H9 (cell line): ENCODE measurements around the gene CAMTA1. TPM values are rescaled to one million over a fixed set of nuclear protein-coding genes. Genes with fewer than 3 reads are reported as not detected.

Experiments used
- DNase-seq: peaks from one replicate; pipeline ENCODE4 v3.0.0-alpha.2; 2017
- H2AFZ ChIP-seq: one replicate; pipeline ENCODE4 v1.6.1; 2013; ENCODE audit warnings: mild to moderate bottlenecking, low read length, control low read depth, moderate library complexity
- H2AK5ac ChIP-seq: 2 replicates; pipeline ENCODE4 v1.6.1; 2013; ENCODE audit warnings: low read length, control low read depth, mixed read lengths; ENCODE audit not compliant: insufficient read length
- H2BK120ac ChIP-seq: one replicate; pipeline ENCODE4 v1.6.1; 2013; ENCODE audit warnings: low read depth, mild to moderate bottlenecking, low read length, control low read depth, inconsistent platforms; ENCODE audit not compliant: poor library complexity, severe bottlenecking
- H2BK12ac ChIP-seq: 2 replicates; pipeline ENCODE4 v1.6.1; 2013; ENCODE audit warnings: low read length, control low read depth, mixed read lengths, low read depth; ENCODE audit not compliant: insufficient read length
- H2BK15ac ChIP-seq: 2 replicates; pipeline ENCODE4 v1.6.1; 2013; ENCODE audit warnings: low read depth, low read length, control low read depth
- H2BK20ac ChIP-seq: one replicate; pipeline ENCODE4 v1.6.1; 2013; ENCODE audit warnings: low read depth, mild to moderate bottlenecking, low read length, control low read depth, inconsistent platforms; ENCODE audit not compliant: poor library complexity, severe bottlenecking
- H2BK5ac ChIP-seq: 2 replicates; pipeline ENCODE4 v1.6.1; 2013; ENCODE audit warnings: low read length, control low read depth, mixed read lengths; ENCODE audit not compliant: insufficient read length
- H3K14ac ChIP-seq: 2 replicates; pipeline ENCODE4 v1.6.1; 2013; ENCODE audit warnings: low read length, control low read depth; ENCODE audit not compliant: insufficient read depth
- H3K18ac ChIP-seq: 2 replicates; pipeline ENCODE4 v1.6.1; 2013; ENCODE audit warnings: low read depth, mild to moderate bottlenecking, mixed read lengths, low read length, control low read depth; ENCODE audit not compliant: insufficient read length
- H3K23ac ChIP-seq: 2 replicates; pipeline ENCODE4 v1.6.1; 2013; ENCODE audit warnings: low read length, control low read depth, mixed read lengths, low read depth; ENCODE audit not compliant: insufficient read length
- H3K23me2 ChIP-seq: 2 replicates; pipeline ENCODE4 v1.6.1; 2013; ENCODE audit warnings: low read depth, mild to moderate bottlenecking, mixed read lengths, low read length, control low read depth; ENCODE audit not compliant: insufficient read length, poor library complexity, severe bottlenecking
- H3K27ac ChIP-seq: 2 replicates; pipeline ENCODE4 v1.5.1; 2013; ENCODE audit warnings: low read length, control low read depth, mixed read lengths, low read depth; ENCODE audit not compliant: insufficient read length
- H3K27me3 ChIP-seq: 2 replicates; pipeline ENCODE4 v1.6.1; 2013; ENCODE audit warnings: low read length, control low read depth, inconsistent platforms; ENCODE audit not compliant: insufficient read depth
- H3K4ac ChIP-seq: 2 replicates; pipeline ENCODE4 v1.6.1; 2013; ENCODE audit warnings: low read depth, mild to moderate bottlenecking, control low read depth, inconsistent platforms, low read length, moderate library complexity
- H3K4me1 ChIP-seq: 2 replicates; pipeline ENCODE4 v1.6.1; 2013; ENCODE audit warnings: low read length, control low read depth, inconsistent platforms; ENCODE audit not compliant: insufficient read depth
- H3K4me2 ChIP-seq: 2 replicates; pipeline ENCODE4 v1.6.1; 2013; ENCODE audit warnings: low read length, control low read depth, mixed read lengths; ENCODE audit not compliant: insufficient read length, insufficient read depth
- H3K56ac ChIP-seq: 2 replicates; pipeline ENCODE4 v1.6.1; 2013; ENCODE audit warnings: low read depth, mild to moderate bottlenecking, mixed read lengths, low read length, control low read depth; ENCODE audit not compliant: insufficient read length
- H3K79me1 ChIP-seq: 2 replicates; pipeline ENCODE4 v1.6.1; 2013; ENCODE audit warnings: low read depth, mild to moderate bottlenecking, moderate library complexity, low read length, control low read depth, inconsistent platforms; ENCODE audit not compliant: insufficient read depth, poor library complexity, severe bottlenecking
- H3K79me2 ChIP-seq: 2 replicates; pipeline ENCODE4 v1.6.1; 2013; ENCODE audit warnings: low read length, control low read depth, inconsistent platforms; ENCODE audit not compliant: insufficient read depth
- H3K9ac ChIP-seq: 2 replicates; pipeline ENCODE4 v1.6.1; 2013; ENCODE audit warnings: low read length, control low read depth, mixed read lengths; ENCODE audit not compliant: insufficient read length; ENCODE audit errors: extremely low read depth
- H3K9me3 ChIP-seq: one replicate; pipeline ENCODE4 v1.6.1; 2013; ENCODE audit warnings: low read depth, low read length, inconsistent platforms; ENCODE audit not compliant: control insufficient read depth
- H3T11ph ChIP-seq: one replicate; pipeline ENCODE4 v1.6.1; 2013; ENCODE audit warnings: mild to moderate bottlenecking, low read length, control low read depth, inconsistent platforms
- H4K20me1 ChIP-seq: one replicate; pipeline ENCODE4 v1.6.1; 2013; ENCODE audit not compliant: control insufficient read depth, insufficient read length, insufficient read depth
- H4K5ac ChIP-seq: 2 replicates; pipeline ENCODE4 v1.6.1; 2013; ENCODE audit warnings: low read depth, mild to moderate bottlenecking, mixed read lengths, low read length, control low read depth; ENCODE audit not compliant: insufficient read length
- H4K8ac ChIP-seq: replicated peaks from 2 replicates; pipeline ENCODE4 v1.6.1; 2013; ENCODE audit warnings: low read length, control low read depth, mixed read lengths, low read depth; ENCODE audit not compliant: insufficient read length
- H4K91ac ChIP-seq: 2 replicates; pipeline ENCODE4 v1.6.1; 2013; ENCODE audit warnings: low read depth, mild to moderate bottlenecking, moderate library complexity, mixed read lengths, low read length, control low read depth; ENCODE audit not compliant: insufficient read length
- H3K27ac Mint-ChIP-seq, 3 experiments: 2 replicates in 2 of 3; 3 replicates in 1 of 3; pipeline ENCODE4 v1.8.0; 2020 to 2021; ENCODE audit warnings: mixed read lengths in 3 of 3, mild to moderate bottlenecking in 1 of 3, moderate library complexity in 1 of 3
- H3K27me3 Mint-ChIP-seq: 2 replicates; pipeline ENCODE4 v1.8.0; 2021; ENCODE audit warnings: low read depth, mild to moderate bottlenecking, moderate library complexity, mixed read lengths
- H3K36me3 Mint-ChIP-seq, 3 experiments: 2 replicates in 2 of 3; 3 replicates in 1 of 3; pipeline ENCODE4 v1.8.0; 2020 to 2021; ENCODE audit warnings: low read depth in 3 of 3, mixed read lengths in 3 of 3; ENCODE audit not compliant: insufficient read depth in 1 of 3
- H3K4me1 Mint-ChIP-seq, 2 experiments: 2 replicates each; pipeline ENCODE4 v1.8.0; 2020; ENCODE audit warnings: mixed read lengths in 2 of 2
- H3K4me3 Mint-ChIP-seq, 2 experiments: 2 replicates in 1 of 2; 3 replicates in 1 of 2; pipeline ENCODE4 v1.8.0; 2020 to 2021; ENCODE audit warnings: mild to moderate bottlenecking in 2 of 2, mixed read lengths in 2 of 2, moderate library complexity in 1 of 2
- H3K9me3 Mint-ChIP-seq, 2 experiments: 2 replicates in 1 of 2; 3 replicates in 1 of 2; pipeline ENCODE4 v1.8.0; 2020; ENCODE audit warnings: mild to moderate bottlenecking in 2 of 2, mixed read lengths in 2 of 2, moderate library complexity in 1 of 2
- CTCF ChIP-seq: fragments of 200-600 bp; sonication (generic); conservative IDR thresholded peaks from 3 replicates; pipeline ENCODE4 v1.8.0; 2021; ENCODE audit warnings: antibody characterized with exemption, mild to moderate bottlenecking
- WGBS: extraction: QIAGEN DNeasy Blood & Tissue Kit; methylation state at CpG from one replicate; pipeline ENCODE4 v1.1.7; 2013; ENCODE audit warnings: missing lambda C conversion rate, low lambda C conversion rate, mixed read lengths; ENCODE audit not compliant: insufficient read length; ENCODE audit errors: extremely low coverage; 5-methylcytosine and 5-hydroxymethylcytosine counted together
- total RNA-seq: library from RNA; stranded (reverse); gene quantifications from 2 replicates; pipeline ENCODE4 v1.2.1, GENCODE V29; 2021

The CAMTA1 gene
- total RNA-seq, 1 experiment from 2014 or later = 115 TPM

- Histone ChIP-seq H2BK12ac (no peak overlapping the region), H3T11ph (no peak overlapping the region), H4K20me1 (no peaks in the 10 kb centered on the region), H2AK5ac (no peak overlapping the region), H2BK15ac (no peak overlapping the region), H4K5ac (no peak overlapping the region), H2BK120ac (no peak overlapping the region), H3K14ac (no peak overlapping the region), H4K8ac (no peak overlapping the region), H3K9me3 (no peaks in the 10 kb centered on the region), H4K91ac (no peak overlapping the region), H3K27me3 (no peaks in the 10 kb centered on the region), H3K4ac (no peak overlapping the region), H2BK5ac (no peak overlapping the region), H3K56ac (no peak overlapping the region), H3K4me1 (no peaks in the 10 kb centered on the region), H2BK20ac (no peak overlapping the region), H3K23me2 (no peaks in the 10 kb centered on the region), H3K27ac (no peak overlapping the region), H3K18ac (no peak overlapping the region), H3K79me1 (no peaks in the 10 kb centered on the region), H3K23ac (no peak overlapping the region), H2AFZ (no peak overlapping the region), H3K79me2 (no peaks in the 10 kb centered on the region), H3K4me2 (no peak overlapping the region), H3K9ac (no peak overlapping the region)
- no peaks in the 10 kb centered on the region for H3K36me3 Mint-ChIP-seq
- H3K27me3 Mint-ChIP-seq = no peaks in the 10 kb centered on the region
- no peak overlapping the region for H3K27ac Mint-ChIP-seq
- no peak for DNase-seq
- TF ChIP-seq CTCF = no peak
- H3K9me3 Mint-ChIP-seq = no peaks in the 10 kb centered on the region
- no CpG with 5 or more reads among the region's 7 CpGs for WGBS
- H3K4me3 Mint-ChIP-seq = no peak overlapping the region
- H3K4me1 Mint-ChIP-seq = peaks cover 0 to 8% of the 10 kb centered on the region in 2 experiments; a peak in 1 of 4 replicates
Observed at GRCh38 chr1:7588457-7588827, 803.2 kb downstream of the CAMTA1 start.
